Stomach smooth muscle (tissue), 2 donors: ENCODE measurements around the gene ARHGAP26.

Experiments used
- H3K27ac ChIP-seq: one replicate; pipeline ENCODE4 v1.7.0; 2013; ENCODE audit warnings: mild to moderate bottlenecking, low read length, inconsistent platforms
- H3K27me3 ChIP-seq, 2 donors: one replicate each; pipeline ENCODE4 v1.7.0; 2013; ENCODE audit warnings: low read length in 2 of 2; ENCODE audit not compliant: insufficient read depth in 2 of 2, control insufficient read depth in 1 of 2
- H3K36me3 ChIP-seq, 2 donors: one replicate each; pipeline ENCODE4 v1.7.0; 2013; ENCODE audit warnings: low read length in 2 of 2; ENCODE audit not compliant: control insufficient read depth in 2 of 2, insufficient read depth in 2 of 2
- H3K4me1 ChIP-seq: one replicate; pipeline ENCODE4 v1.7.0; 2013; ENCODE audit warnings: low read length; ENCODE audit not compliant: control insufficient read depth, insufficient read depth
- H3K4me3 ChIP-seq, 2 donors: one replicate each; pipeline ENCODE4 v1.7.0; 2013; ENCODE audit warnings: low read length in 2 of 2
- H3K9ac ChIP-seq, 2 donors: one replicate each; pipeline ENCODE4 v1.7.0; 2013; ENCODE audit warnings: low read length in 2 of 2, mild to moderate bottlenecking in 1 of 2
- H3K9me3 ChIP-seq, 2 donors: one replicate each; pipeline ENCODE4 v1.7.0; 2013; ENCODE audit warnings: low read length in 2 of 2; ENCODE audit not compliant: control insufficient read depth in 2 of 2
- donor health status: healthy.
- donor health status: Pancreatic carcinoma.

ARHGAP26 gene

GRCh38 chr5:143244000-143244736, 474.0 kb downstream of the ARHGAP26 start:
- Histone ChIP-seq H3K9ac (peak overlapping the region; percentile 19 to 42), H3K27me3 (no peaks in the 10 kb centered on the region), H3K36me3 (no peaks in the 10 kb centered on the region), H3K27ac (peak overlapping the region; percentile 67), H3K4me1 (peaks cover 17% of the 10 kb centered on the region), H3K4me3 (peak overlapping the region; percentile 65 to 78), H3K9me3 (no peaks in the 10 kb centered on the region)

GRCh38 chr5:143244990-143245389, 474.8 kb downstream of the ARHGAP26 start:
- H3K4me1 ChIP-seq, result peaks cover 17% of the 10 kb centered on the region
- peak overlapping the region; percentile 67 for H3K27ac ChIP-seq
- H3K27me3 ChIP-seq, result no peaks in the 10 kb centered on the region
- H3K9me3 ChIP-seq, result no peaks in the 10 kb centered on the region
- no peaks in the 10 kb centered on the region for H3K36me3 ChIP-seq
- H3K9ac ChIP-seq, result no peak overlapping the region
- no peak overlapping the region for H3K4me3 ChIP-seq

- Histone ChIP-seq H3K27ac (no peak overlapping the region), H3K4me1 (peaks cover 17% of the 10 kb centered on the region), H3K4me3 (no peak overlapping the region), H3K27me3 (no peaks in the 10 kb centered on the region), H3K36me3 (no peaks in the 10 kb centered on the region), H3K9ac (no peak overlapping the region), H3K9me3 (no peaks in the 10 kb centered on the region)
Measured at GRCh38 chr5:143245929-143246561, 475.9 kb downstream of the ARHGAP26 start.

GRCh38 chr5:143247134-143247815, 477.1 kb downstream of the ARHGAP26 start:
- Histone ChIP-seq H3K9ac (no peak overlapping the region), H3K9me3 (no peaks in the 10 kb centered on the region), H3K4me1 (peaks cover 17% of the 10 kb centered on the region), H3K27me3 (no peaks in the 10 kb centered on the region), H3K36me3 (no peaks in the 10 kb centered on the region), H3K27ac (no peak overlapping the region), H3K4me3 (no peak overlapping the region)

GRCh38 chr5:143248391-143248790, 478.2 kb downstream of the ARHGAP26 start:
- Histone ChIP-seq H3K9ac (no peak overlapping the region), H3K4me3 (no peak overlapping the region), H3K4me1 (peaks cover 12% of the 10 kb centered on the region), H3K27me3 (no peaks in the 10 kb centered on the region), H3K9me3 (no peaks in the 10 kb centered on the region), H3K36me3 (no peaks in the 10 kb centered on the region), H3K27ac (no peak overlapping the region)

GRCh38 chr5:143248822-143249579, 478.8 kb downstream of the ARHGAP26 start:
- H3K9me3 ChIP-seq, result no peaks in the 10 kb centered on the region
- H3K4me3 ChIP-seq, result no peak overlapping the region
- H3K9ac ChIP-seq, result no peak overlapping the region
- H3K4me1 ChIP-seq, result peaks cover 7% of the 10 kb centered on the region
- H3K27ac ChIP-seq, result no peak overlapping the region
- H3K27me3 ChIP-seq, result no peaks in the 10 kb centered on the region
- no peaks in the 10 kb centered on the region for H3K36me3 ChIP-seq

GRCh38 chr5:143249851-143250250, 479.7 kb downstream of the ARHGAP26 start:
- no peak overlapping the region for H3K9ac ChIP-seq
- H3K4me3 ChIP-seq, result no peak overlapping the region
- no peaks in the 10 kb centered on the region for H3K36me3 ChIP-seq
- H3K27me3 ChIP-seq, result no peaks in the 10 kb centered on the region
- no peaks in the 10 kb centered on the region for H3K9me3 ChIP-seq
- H3K27ac ChIP-seq, result no peak overlapping the region
- no peaks in the 10 kb centered on the region for H3K4me1 ChIP-seq

- H3K27ac ChIP-seq, result no peak overlapping the region
- no peaks in the 10 kb centered on the region for H3K36me3 ChIP-seq
- no peaks in the 10 kb centered on the region for H3K4me1 ChIP-seq
- no peaks in the 10 kb centered on the region for H3K27me3 ChIP-seq
- H3K9ac ChIP-seq, result no peak overlapping the region
- no peak overlapping the region for H3K4me3 ChIP-seq
- H3K9me3 ChIP-seq, result no peaks in the 10 kb centered on the region
Measured at GRCh38 chr5:143251190-143251589, 481.0 kb downstream of the ARHGAP26 start.

- H3K36me3 ChIP-seq, result no peaks in the 10 kb centered on the region
- no peaks in the 10 kb centered on the region for H3K27me3 ChIP-seq
- H3K9ac ChIP-seq, result no peak overlapping the region
- H3K9me3 ChIP-seq, result no peaks in the 10 kb centered on the region
- no peak overlapping the region for H3K4me3 ChIP-seq
- H3K27ac ChIP-seq, result no peak overlapping the region
- H3K4me1 ChIP-seq, result no peaks in the 10 kb centered on the region
Measured at GRCh38 chr5:143251946-143252345, 481.8 kb downstream of the ARHGAP26 start.

GRCh38 chr5:143254819-143255218, 484.6 kb downstream of the ARHGAP26 start:
- Histone ChIP-seq H3K4me3 (no peak overlapping the region), H3K27me3 (no peaks in the 10 kb centered on the region), H3K36me3 (no peaks in the 10 kb centered on the region), H3K27ac (no peak overlapping the region), H3K4me1 (no peaks in the 10 kb centered on the region), H3K9me3 (no peaks in the 10 kb centered on the region), H3K9ac (no peak overlapping the region)
